ENCODE results near the gene MYMX. TPM values are rescaled to one million over a fixed set of nuclear protein-coding genes. Genes with fewer than 3 reads are reported as not detected.
A peak's percentile ranks its signal among the peaks of the same experiment; 100 is the strongest.

MYMX gene
- total and polyA plus RNA-seq, 2 of the 13 experiments (the other 11 are each of a cell fraction or from before 2014, with no cell fraction given), result not detected

- TF ChIP-seq NR3C1 (CRISPR knock-in tag; IDR thresholded peaks at IDR 0.05) (no peak), CHD2 (IDR thresholded peaks at IDR 0.05; ENCODE audit: low read depth, low read length) (no peak), HOXA3 (CRISPR knock-in tag; IDR thresholded peaks at IDR 0.05) (peak; percentile 87), BRF2 (CRISPR knock-in tag; IDR thresholded peaks at IDR 0.05) (0 out of 2 replicates have a peak, but pooled peaks have one; percentile 64), ZNF296 (CRISPR knock-in tag; conservative IDR thresholded peaks at IDR 0.05) (no peak), FOXK2 (IDR thresholded peaks at IDR 0.05) (no peak), FIP1L1 (IDR thresholded peaks at IDR 0.05; ENCODE audit: borderline replicate concordance, insufficient read depth, low read depth, low read length) (no peak), ELK4 (CRISPR knock-in tag; IDR thresholded peaks at IDR 0.05; ENCODE audit: borderline replicate concordance) (no peak), RERE (CRISPR knock-in tag; IDR thresholded peaks at IDR 0.05; ENCODE audit: low read depth) (peak; percentile 66; the same call in 1 of the 2 replicates), PPARG (CRISPR knock-in tag; conservative IDR thresholded peaks at IDR 0.05) (peak; percentile 19), ISL2 (CRISPR knock-in tag; IDR thresholded peaks at IDR 0.05) (0 out of 2 replicates have a peak, but pooled peaks have one; percentile 28), PRDM15 (CRISPR knock-in tag; IDR thresholded peaks at IDR 0.05) (peak; percentile 46; the same call in 1 of the 2 replicates), MXD3 (CRISPR knock-in tag; IDR thresholded peaks at IDR 0.05) (peak; percentile 88), PLSCR1 (CRISPR knock-in tag; IDR thresholded peaks at IDR 0.05; ENCODE audit: borderline replicate concordance) (no peak), ZNF326 (CRISPR knock-in tag; IDR thresholded peaks at IDR 0.05; ENCODE audit: borderline replicate concordance) (no peak), TARDBP (CRISPR knock-in tag; IDR thresholded peaks at IDR 0.05) (0 out of 2 replicates have a peak, but pooled peaks have one; percentile 13)
Observed at GRCh38 chr6:44223319-44224028, 6.7 kb downstream of the MYMX start, which contains the start of gene SLC29A1 (continued).
